Measurements from ENCODE around the gene MAFB. TPM values are rescaled to one million over a fixed set of nuclear protein-coding genes. Genes with fewer than 3 reads are reported as not detected.

MAFB gene
- total and polyA plus RNA-seq, 2 donors (not counting 1 experiment from before 2014, with no cell fraction given), result 0.40 to 3.0 TPM

- H4K20me1 ChIP-seq (ENCODE audit: control insufficient read depth, extremely low read depth, insufficient read depth, low read length), result no peaks in the 10 kb centered on the region
- no peaks in the 10 kb centered on the region for H3K9me3 ChIP-seq (ENCODE audit: control insufficient read depth, insufficient read depth, low read depth, low read length)
- H2AFZ ChIP-seq (ENCODE audit: low read length), result no peak overlapping the region
- no peak overlapping the region for H3K4me3 ChIP-seq (replicated peaks in 1 of 4; ENCODE audit: control extremely low read depth in 1 of 4, insufficient read depth in 1 of 4, low read depth in 3 of 4, low read length in 4 of 4)
- no peak overlapping the region for H3K9ac ChIP-seq (ENCODE audit: insufficient read depth, low read length)
- H3K4me2 ChIP-seq (ENCODE audit: extremely low read depth, insufficient read depth, low read length), result no peak overlapping the region
- no peak overlapping the region for H3K27ac ChIP-seq (ENCODE audit: insufficient read depth, low read length)
- no peaks in the 10 kb centered on the region for H3K79me2 ChIP-seq (ENCODE audit: control insufficient read depth, insufficient read depth, low read length)
- no peak for TF ChIP-seq EZH2 (IDR thresholded peaks at IDR 0.05; ENCODE audit: low read length, missing control alignments)
- TF ChIP-seq, protein P1, sequence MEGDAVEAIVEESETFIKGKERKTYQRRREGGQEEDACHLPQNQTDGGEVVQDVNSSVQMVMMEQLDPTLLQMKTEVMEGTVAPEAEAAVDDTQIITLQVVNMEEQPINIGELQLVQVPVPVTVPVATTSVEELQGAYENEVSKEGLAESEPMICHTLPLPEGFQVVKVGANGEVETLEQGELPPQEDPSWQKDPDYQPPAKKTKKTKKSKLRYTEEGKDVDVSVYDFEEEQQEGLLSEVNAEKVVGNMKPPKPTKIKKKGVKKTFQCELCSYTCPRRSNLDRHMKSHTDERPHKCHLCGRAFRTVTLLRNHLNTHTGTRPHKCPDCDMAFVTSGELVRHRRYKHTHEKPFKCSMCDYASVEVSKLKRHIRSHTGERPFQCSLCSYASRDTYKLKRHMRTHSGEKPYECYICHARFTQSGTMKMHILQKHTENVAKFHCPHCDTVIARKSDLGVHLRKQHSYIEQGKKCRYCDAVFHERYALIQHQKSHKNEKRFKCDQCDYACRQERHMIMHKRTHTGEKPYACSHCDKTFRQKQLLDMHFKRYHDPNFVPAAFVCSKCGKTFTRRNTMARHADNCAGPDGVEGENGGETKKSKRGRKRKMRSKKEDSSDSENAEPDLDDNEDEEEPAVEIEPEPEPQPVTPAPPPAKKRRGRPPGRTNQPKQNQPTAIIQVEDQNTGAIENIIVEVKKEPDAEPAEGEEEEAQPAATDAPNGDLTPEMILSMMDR (conservative IDR thresholded peaks at IDR 0.05 in 1 of 2, IDR thresholded peaks at IDR 0.05 in 1 of 2; ENCODE audit: low read depth in 1 of 2, low read length in 2 of 2), result no peak
- no peak for DNase-seq (ENCODE audit: low read depth in 2 of 2)
- H3K4me1 ChIP-seq (ENCODE audit: control insufficient read depth, extremely low read depth, insufficient read depth, low read length), result no peaks in the 10 kb centered on the region
- H3K27me3 ChIP-seq (ENCODE audit: control insufficient read depth, insufficient read depth, low read length), result no peaks in the 10 kb centered on the region
- no peaks in the 10 kb centered on the region for H3K36me3 ChIP-seq (ENCODE audit: control insufficient read depth, insufficient read depth, low read length)
Measured at GRCh38 chr20:40638414-40638813, 50.6 kb downstream of the MAFB start.

- no peak overlapping the region for H3K27ac ChIP-seq (ENCODE audit: insufficient read depth, low read length)
- H3K27me3 ChIP-seq (ENCODE audit: control insufficient read depth, insufficient read depth, low read length), result no peaks in the 10 kb centered on the region
- no peaks in the 10 kb centered on the region for H3K4me1 ChIP-seq (ENCODE audit: control insufficient read depth, extremely low read depth, insufficient read depth, low read length)
- no peak overlapping the region for H2AFZ ChIP-seq (ENCODE audit: low read length)
- TF ChIP-seq, protein P1 (conservative IDR thresholded peaks at IDR 0.05 in 1 of 2, IDR thresholded peaks at IDR 0.05 in 1 of 2; ENCODE audit: low read depth in 1 of 2, low read length in 2 of 2), result no peak
- no peak for TF ChIP-seq EZH2 (IDR thresholded peaks at IDR 0.05; ENCODE audit: low read length, missing control alignments)
- no peak for DNase-seq (ENCODE audit: low read depth in 2 of 2)
- H3K9me3 ChIP-seq (ENCODE audit: control insufficient read depth, insufficient read depth, low read depth, low read length), result no peaks in the 10 kb centered on the region
- no peak overlapping the region for H3K4me2 ChIP-seq (ENCODE audit: extremely low read depth, insufficient read depth, low read length)
- no peak overlapping the region for H3K9ac ChIP-seq (ENCODE audit: insufficient read depth, low read length)
- no peaks in the 10 kb centered on the region for H3K79me2 ChIP-seq (ENCODE audit: control insufficient read depth, insufficient read depth, low read length)
- H4K20me1 ChIP-seq (ENCODE audit: control insufficient read depth, extremely low read depth, insufficient read depth, low read length), result no peaks in the 10 kb centered on the region
- H3K36me3 ChIP-seq (ENCODE audit: control insufficient read depth, insufficient read depth, low read length), result no peaks in the 10 kb centered on the region
- H3K4me3 ChIP-seq (replicated peaks in 1 of 4; ENCODE audit: control extremely low read depth in 1 of 4, insufficient read depth in 1 of 4, low read depth in 3 of 4, low read length in 4 of 4), result no peak overlapping the region
Measured at GRCh38 chr20:40637176-40637575, 51.9 kb downstream of the MAFB start.

GRCh38 chr20:40636486-40636885, 52.5 kb downstream of the MAFB start:
- H3K27me3 ChIP-seq (ENCODE audit: control insufficient read depth, insufficient read depth, low read length), result no peaks in the 10 kb centered on the region
- no peak overlapping the region for H3K4me3 ChIP-seq (replicated peaks in 1 of 4; ENCODE audit: control extremely low read depth in 1 of 4, insufficient read depth in 1 of 4, low read depth in 3 of 4, low read length in 4 of 4)
- no peak overlapping the region for H3K9ac ChIP-seq (ENCODE audit: insufficient read depth, low read length)
- H3K9me3 ChIP-seq (ENCODE audit: control insufficient read depth, insufficient read depth, low read depth, low read length), result no peaks in the 10 kb centered on the region
- H2AFZ ChIP-seq (ENCODE audit: low read length), result no peak overlapping the region
- DNase-seq (ENCODE audit: low read depth in 2 of 2), result no peak
- TF ChIP-seq, protein P1 (conservative IDR thresholded peaks at IDR 0.05 in 1 of 2, IDR thresholded peaks at IDR 0.05 in 1 of 2; ENCODE audit: low read depth in 1 of 2, low read length in 2 of 2), result no peak
- no peaks in the 10 kb centered on the region for H3K36me3 ChIP-seq (ENCODE audit: control insufficient read depth, insufficient read depth, low read length)
- no peak overlapping the region for H3K4me2 ChIP-seq (ENCODE audit: extremely low read depth, insufficient read depth, low read length)
- no peaks in the 10 kb centered on the region for H3K79me2 ChIP-seq (ENCODE audit: control insufficient read depth, insufficient read depth, low read length)
- no peaks in the 10 kb centered on the region for H3K4me1 ChIP-seq (ENCODE audit: control insufficient read depth, extremely low read depth, insufficient read depth, low read length)
- no peaks in the 10 kb centered on the region for H4K20me1 ChIP-seq (ENCODE audit: control insufficient read depth, extremely low read depth, insufficient read depth, low read length)
- H3K27ac ChIP-seq (ENCODE audit: insufficient read depth, low read length), result no peak overlapping the region

Measured in fibroblast of lung (primary cell).